Globus pallidus (tissue), 1 donor: ENCODE data around the gene SPRR5.
A peak's percentile ranks its signal among the peaks of the same experiment; 100 is the strongest.

Experiments
- DNase-seq: peaks from one replicate; pipeline ENCODE4 v3.0.0-alpha.2; 2015; ENCODE audit warnings: low spot score

SPRR5 gene, protein sequence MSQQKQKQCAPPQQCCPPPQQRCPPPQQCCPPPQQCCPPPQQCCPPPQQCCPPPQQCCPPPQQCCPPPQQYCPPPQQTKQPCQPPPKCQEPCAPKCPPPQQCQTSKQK

DNA sequence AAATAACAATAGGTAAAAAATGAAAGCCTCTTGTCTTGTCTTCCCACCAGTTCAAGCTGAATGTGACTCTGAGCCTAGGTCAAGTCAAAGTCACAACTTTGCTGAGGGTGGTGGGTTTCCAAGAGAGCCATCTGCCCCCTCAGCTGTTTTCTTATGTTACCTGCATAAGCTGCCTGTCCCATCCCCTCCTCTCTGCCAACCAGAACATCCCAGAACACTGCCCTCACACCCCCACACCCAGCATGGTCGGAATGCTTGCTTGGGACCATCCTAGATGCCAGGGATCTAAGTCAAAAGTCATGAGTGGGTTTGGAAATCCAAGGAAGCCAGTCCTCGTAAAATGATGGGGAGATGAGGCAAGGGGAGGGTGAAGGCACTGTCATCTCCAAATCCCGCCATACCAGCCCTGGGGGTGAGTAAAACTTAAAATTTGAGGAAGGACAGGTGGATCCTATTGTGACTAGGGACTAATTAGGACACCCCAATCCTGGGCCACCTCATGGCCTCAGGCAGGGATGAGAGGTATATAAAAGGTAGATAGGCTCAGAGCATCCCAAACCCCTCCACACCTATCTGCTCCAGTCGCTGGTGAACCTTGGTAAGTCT, at the start of gene SPRR5:
TSS of gene SPRR5 (plus strand) at position 556 of the 606 bp plus-strand sequence. CDS start 1,349 bp downstream, outside the sequence.
- no peak for DNase-seq

DNA sequence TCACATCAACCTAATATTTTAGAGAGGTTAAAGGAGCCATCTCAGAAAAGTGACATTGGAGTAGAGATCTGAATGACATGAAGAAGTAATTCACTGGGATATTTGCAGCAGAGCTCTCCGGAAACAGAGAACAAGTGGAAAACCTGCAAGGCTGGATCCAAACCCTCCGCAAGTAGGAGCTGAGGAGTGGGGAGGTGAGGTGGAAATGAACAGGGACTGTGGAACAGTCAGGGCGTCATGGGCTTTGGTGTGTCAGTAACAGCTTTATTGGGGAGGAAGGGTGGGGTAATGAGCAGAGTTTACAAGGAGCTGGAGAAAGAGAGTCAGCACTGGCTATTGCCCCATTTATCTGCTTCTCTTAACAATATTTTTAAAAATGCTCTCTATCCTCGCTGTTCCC, 48.0 kb upstream of the SPRR5 start:
- no peak for DNase-seq

DNA sequence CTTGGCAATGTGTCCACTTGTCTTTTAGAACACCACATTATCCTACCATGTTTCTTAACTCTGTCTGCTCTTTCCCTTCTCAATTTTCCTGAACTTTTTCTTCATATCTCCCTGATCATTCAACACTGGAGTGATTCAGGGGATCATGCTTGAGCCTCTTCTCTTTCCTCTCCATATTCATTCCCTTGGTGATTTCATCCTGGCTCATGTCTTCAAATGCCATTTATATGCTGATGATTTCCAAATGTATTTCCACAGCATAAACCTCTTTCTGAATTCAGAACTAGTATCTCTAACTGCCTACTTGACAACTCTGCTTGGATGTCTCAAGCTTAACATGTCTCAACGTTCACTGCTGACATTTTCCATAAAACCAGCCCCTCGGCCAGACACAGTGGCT, 47.1 kb upstream of the SPRR5 start:
- no peak for DNase-seq

DNA sequence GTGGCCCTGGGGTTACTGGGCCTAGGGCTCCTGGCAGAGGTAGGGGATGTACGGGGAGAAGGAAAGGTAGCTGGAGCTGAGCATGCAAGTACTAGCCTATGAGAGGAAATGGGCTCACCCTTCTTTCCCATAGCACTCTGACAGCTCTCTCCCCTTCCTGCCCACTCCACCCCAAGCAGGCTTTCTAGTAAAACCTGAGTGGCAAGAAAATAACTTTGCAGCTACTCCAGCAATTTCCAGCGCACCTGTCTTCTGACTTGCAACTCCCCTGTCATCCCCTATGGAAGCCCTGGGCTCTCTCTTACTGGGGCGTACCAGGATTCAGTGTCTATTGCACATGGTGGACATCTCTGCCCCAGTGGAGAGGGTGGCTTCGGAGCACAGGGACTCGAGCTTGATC, 45.4 kb upstream of the SPRR5 start:
- DNase-seq = no peak

DNA sequence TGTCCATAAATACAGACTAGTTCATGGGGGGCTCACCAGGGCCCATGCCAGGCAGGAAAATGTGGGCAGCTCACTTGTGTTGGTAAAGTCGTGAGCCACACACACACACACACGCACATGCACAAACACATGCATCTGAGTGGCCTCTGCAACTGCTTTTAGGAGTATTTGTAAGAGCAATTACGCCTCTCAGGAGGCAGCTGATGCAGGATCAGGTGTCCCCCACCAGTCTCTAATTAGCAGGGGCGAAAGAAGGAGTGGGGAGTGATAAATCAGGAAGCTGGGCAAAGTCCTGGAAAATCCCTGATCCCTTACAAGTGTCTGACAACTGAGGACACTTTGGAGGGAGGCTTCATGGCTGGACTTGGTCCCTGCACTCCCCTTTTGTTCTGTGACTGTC, 44.4 kb upstream of the SPRR5 start:
- no peak for DNase-seq

DNA sequence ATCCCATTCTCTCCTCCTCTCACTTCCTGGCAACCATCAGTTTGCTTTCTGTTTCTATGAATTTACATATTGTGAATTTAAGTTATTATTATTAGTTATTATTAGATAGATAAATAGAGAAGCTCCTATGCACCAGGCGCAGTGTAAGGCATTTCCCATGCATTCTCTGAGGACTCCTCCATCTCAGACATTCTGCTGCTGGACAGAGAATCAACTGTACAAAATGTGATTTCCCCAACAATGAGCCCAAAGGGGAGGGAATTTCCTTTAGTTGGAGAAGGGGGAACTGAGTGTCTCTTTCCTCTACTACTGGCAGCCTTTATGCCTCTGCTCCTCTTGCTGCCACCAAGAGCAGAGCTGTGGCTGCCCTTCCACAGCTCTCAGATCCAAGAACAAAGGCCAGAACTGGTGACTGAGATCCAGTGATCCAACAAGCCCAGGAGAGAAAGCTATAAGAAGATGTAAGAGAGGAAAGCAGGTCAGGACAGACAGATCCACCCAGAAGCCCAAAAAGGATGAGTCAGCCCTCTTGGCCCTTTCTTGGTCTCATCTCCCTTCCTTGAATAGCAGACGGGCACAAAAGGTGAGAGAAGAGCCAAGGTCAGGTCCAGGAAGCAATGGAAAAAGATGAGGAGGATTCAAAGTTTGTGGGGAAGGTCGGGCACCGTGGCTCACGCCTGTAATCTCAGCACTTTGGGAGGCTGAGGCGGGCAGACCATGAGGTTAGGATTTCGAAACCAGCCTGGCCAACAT, 42.1 kb upstream of the SPRR5 start:
- DNase-seq = no peak

DNA sequence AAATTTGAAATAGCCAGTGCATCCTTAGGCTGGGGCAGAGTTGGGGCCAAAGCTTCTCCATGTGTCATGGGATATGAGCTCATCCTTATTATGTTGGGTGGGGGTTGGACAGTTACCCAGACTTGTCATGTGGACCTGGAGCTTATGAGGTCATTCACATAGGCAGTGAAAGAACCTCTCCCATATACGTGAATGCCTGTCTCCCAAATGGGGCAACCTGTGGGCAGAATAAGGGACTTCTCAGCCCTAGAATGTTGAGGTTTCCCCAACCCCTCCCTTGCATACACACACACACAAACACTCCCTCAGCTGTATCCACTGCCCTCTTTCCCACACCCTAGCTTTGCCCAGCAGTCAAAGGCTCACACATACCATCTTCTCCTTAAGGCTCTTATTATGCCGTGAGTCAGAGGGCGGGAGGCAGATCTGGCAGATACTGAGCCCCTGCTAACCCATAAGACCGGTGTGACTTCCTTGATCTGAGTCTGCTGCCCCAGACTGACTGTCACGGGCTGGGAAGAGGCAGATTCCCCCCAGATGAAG, 40.9 kb upstream of the SPRR5 start:
- DNase-seq = no peak

DNA sequence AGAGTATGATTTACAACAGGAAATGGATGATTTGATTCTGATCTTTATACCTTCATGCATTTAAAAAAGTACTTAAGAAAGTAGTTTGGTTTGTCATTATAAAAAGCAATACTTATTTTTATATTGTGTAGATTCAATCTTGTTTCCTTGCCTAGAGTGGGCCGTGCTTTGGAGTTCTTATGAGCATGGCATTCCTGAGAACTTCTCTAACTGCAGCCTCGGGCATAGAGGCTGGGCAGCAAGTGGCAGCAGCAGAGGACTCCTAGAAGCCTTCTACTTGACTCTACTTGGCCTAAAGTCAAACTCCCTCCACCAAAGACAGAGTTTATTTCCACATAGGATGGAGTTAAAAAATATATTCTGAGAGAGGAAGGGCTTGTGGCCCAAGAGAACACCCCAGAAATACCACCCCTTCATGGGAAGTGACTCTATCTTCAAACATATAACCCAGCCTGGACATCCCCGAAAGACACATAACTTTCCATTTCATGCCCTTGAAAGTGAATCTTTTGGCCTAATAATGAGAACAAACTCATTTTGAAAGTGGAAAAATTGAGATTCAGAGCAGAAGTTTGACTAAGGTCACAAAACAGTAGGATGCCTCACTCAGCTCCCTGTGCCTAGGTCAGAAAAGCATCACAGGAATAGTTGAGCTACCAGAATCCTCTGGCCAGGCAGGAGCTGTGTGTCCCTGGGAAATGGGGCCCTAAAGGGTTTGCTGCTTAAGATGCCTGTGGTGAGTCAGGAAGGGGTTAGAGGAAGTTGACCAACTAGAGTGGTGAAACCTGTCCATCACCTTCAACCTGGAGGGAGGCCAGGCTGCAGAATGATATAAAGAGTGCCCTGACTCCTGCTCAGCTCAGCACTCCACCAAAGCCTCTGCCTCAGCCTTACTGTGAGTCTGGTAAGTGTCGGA, 39.1 kb upstream of the SPRR5 start, which contains the start of gene IVL:
TSS of gene IVL (plus strand) at position 861 of the 916 bp plus-strand sequence. CDS start 1,252 bp downstream, outside the sequence.
- DNase-seq = no peak

DNA sequence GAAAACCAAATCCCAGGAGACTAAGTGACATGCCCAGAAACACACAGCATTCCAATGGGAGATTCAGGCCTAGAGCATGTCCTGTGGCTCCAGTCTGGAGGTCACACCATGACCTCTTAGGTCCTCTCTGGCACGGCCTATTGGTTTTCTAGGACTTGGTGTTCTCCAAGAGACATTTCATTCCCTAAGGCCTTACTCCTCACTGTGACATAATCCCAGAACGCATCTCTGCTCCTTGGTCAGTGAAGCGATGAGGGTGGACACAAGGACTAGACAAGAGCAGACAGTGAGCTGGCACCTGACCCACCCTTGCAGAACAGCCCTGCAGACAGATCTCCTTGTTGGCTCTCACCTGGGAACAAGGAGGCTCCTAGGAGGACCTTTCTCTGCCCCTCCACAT, 37.8 kb upstream of the SPRR5 start:
- no peak for DNase-seq

DNA sequence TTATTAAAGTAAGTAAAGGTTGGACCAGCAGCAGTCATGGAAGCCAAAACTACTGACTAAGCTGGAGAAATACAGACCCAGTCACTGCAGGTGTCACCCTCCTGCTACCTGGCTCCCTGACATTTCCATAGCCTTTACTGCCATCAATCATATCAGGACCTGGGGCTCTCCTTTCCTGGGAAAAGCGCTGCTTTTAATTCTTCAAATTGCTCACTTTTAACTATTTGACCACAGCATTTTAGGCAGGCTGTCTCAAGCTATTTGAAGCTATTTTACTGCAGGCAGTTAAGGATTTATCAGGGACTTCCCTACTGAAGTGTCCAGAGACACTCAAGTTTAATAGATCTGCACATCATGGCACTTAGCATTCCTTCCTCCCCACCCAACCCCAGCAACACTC, 34.5 kb upstream of the SPRR5 start:
- no peak for DNase-seq

DNA sequence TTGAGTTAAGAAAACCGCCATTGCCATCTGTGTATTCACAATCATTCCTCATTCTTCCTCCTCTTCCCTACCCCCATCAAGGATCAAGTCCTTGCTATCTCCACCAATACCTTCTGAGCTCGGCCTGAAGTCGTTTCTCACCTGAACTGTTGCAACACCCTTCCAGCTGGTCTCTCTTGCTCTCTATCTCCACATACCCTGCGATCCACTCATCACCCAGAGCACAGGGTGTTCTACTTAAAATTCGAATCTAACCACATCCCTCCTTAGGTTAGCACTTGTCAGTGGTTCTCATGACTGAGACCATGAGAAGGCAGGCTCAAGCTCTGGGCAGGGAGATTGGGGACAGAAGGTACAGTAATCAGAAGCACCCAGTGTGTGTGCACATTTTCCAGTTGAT, 34.1 kb upstream of the SPRR5 start:
- no peak for DNase-seq

DNA sequence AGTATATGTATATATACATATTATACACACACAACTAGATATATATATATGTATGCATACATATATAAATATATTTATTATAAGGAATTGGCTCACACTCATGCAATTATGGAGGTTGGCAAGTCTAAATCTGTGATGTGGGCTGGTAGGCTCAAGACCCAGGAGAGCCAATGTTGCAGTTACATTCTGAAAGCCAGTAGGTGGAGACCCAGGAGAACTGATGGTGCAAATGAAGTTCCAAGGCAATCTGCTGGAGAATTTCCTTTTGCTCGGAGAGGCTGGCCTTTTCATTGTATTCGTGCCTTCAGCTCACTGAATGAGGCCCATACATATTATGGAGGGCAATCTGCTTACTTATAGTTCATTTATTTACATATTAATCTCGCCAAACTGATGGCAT, 29.2 kb upstream of the SPRR5 start:
- peak; percentile 42 for DNase-seq

DNA sequence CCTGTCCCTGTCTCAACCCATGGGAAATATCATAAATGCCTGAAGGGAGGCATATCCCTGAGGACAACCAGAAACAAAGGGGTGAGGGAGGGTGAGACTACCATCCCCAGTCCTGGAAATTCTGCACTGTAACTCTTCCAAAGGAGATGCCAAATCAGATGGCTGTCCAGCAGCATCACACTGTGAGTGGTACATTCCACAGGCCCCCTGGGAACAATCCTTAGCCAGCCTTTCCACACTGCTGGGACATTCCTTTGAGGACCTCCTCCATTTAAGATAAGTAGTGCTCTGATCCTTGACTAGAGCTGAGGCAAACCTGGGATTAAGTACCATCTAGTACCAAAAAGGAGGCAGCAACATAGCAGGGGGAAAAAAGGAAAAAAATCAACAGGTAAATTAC, 27.9 kb upstream of the SPRR5 start:
- no peak for DNase-seq

DNA sequence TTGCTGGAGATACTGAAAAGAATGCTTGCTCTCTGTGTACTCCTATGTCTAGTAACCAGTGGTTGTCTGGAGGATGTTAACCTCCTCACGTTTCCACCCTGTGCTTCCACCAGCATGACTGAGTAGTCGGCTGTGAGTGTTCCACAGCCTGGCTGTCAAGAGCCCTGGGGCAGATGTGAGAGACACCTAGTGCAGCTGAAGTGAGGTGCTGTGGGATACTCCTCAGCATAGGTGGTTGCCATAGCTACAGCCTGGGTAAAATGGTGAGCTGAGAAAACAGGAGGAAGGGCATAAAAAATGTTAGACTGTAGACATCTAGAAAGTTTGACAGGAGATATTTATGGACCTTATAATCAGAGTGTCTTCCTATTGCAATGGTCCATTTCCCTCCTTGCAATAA, 22.8 kb upstream of the SPRR5 start:
- no peak for DNase-seq

DNA sequence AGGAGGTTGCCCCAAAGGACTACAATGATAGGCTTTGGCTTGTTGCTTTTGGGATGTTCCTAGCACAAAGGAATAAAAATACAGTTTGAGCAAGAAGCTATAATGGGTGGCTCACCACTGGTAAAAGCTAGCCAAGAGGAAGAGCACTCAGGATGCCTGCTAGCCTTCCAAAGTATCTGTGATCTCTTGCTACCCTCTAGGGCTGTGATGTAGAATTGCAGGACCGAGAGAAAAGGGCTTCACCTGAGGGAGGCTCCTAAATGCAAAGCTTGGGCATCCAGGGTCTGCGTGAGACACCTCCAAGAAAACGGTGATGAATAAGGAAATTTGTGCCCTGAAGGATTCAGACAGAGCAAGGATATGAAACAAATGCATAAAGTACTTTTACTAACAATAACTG, 20.9 kb upstream of the SPRR5 start:
- no peak for DNase-seq

DNA sequence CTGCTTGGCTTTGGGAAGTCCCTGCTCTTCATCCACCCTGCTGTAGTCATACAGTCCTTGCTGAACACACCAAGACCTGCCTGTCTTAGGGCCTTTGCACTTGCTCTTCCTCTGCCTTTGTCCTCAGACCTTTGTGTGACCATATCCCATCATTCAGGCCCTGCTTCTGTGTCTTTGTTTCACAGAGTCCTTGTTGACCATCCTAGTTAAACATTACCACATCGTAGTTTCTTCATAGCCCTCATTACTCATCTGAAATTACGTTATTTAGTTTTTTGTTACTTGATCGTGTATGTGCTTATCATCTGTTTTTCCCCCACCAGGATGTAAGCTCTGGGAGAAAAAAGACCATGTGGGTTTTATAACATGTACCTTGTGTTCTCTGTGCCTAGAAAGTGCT, 18.3 kb upstream of the SPRR5 start:
- no peak for DNase-seq

DNA sequence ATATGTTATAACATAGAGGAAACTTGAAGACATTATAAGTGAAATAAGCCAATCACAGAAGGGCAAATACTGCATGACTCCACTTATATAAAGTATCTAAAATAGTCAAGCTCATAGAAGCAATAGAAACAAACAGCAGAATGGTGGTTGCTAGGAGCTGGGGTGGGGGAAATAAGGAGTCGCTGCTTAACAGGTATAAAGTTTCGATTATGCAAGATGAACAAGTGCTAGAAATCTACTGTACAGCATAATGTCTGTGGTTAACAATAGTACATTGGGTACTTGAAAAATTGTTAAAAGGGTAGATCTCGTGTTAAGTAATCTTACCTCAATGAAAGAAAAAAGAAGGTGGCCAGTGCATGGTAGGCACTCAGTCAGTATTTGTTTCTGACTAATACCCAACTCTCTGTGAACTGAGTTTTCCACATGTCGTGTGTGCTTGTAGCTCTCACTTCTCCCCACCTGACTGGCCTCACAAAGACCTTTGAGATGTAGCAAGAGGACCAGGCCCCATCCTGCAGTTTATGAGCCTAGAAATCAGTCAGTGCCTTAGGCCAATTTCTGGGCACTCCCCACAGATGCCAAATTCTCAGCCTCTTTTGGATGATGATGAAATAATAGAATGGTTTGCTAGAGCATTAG, 14.7 kb upstream of the SPRR5 start:
- no peak for DNase-seq

DNA sequence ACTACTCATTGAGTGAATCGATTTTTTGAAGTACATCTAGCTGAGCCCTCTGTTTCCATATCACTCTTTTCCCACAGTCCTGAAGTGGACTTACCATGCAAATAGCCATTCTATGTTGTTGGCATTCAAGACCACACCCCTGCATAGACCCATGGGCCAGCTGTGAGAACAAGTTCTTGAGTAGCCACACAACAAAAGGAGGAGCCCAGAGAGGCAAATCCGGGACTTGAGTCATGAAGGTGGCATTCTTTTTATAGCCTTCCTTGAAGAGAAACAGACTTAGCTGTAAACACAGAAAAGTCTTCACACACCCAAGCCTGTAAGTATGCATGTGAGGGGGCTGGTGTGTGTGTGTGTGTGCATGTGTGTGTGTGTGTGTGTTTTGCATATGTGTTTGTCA, 13.8 kb upstream of the SPRR5 start:
- no peak for DNase-seq

DNA sequence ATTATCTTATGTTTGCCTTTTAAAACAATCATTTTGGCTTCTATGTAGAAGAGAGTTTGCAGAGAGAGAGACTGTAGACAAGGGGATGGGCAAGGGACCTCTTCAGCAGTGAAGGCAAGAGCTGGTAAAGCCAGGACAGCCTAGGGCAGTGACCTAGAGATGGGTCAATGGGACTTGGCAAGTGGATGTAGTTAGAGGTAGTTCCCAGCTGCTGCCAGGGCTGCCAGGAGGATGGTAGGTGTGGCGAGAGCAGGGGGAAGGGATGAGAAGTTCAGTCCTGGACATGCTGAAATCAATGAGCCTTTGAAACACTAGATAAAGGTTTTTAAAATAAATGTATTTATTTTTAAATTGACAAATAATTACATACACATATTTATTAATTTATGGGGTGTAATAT, 6.4 kb upstream of the SPRR5 start:
- DNase-seq = no peak

DNA sequence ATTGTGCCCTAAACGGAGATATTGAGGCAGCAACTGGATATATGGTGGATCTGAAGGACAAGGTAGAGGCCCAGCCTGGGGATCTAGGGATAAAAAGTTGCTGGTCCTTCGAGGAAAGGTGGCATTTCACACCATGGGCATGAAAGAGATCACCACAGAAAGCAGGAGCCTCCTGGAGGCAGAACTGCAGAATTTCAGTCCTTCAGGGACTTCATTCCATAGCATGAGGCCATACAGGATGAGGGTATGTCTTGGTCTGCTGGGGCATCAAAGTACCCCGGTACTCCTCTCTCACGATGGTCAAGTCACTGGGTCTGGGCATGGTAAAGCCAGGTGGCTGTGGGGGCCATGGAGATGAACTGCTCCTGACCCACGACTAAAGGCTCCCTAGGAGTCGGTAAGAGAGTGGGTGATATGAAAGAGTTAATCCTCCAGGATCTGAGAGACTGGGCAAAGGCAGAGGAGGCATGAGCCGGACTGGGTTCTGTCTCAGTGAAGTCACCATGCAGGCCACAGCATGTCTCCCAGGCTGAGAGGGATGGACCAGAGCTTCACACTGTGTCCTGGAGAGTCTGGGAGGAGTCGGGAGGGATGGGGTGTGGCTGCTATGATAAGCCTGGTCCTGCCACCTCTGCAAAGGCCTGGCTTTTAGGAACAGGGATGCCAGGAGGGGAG, 5.8 kb upstream of the SPRR5 start:
- no peak for DNase-seq

DNA sequence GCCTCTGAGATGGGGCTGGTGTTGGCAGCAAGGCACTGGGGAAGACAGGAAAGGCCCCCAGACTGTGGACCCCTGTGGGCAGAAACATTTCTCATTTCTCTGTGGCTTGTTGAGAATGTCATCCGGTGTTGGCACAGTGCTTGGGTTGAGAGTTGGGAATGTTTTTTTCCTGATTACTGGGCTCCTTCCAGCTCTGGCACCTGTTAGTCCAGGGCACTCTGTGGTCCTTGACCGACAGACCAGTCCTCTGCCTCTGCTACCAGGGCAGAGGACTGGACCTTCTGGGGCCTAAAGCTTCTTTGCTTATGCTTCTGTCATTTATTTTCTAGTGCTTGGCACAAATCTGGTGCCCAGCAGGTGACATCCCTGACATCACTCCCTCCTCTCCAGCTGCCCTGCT, 4.8 kb upstream of the SPRR5 start:
- no peak for DNase-seq
